ENCODE data around the gene ZDHHC11B.
"Not testable (repeated sequence)": the region's sequence is repeated elsewhere in the genome, so short reads cannot be mapped to it uniquely, and the experiment has no call there.

Gene ZDHHC11B

DNA sequence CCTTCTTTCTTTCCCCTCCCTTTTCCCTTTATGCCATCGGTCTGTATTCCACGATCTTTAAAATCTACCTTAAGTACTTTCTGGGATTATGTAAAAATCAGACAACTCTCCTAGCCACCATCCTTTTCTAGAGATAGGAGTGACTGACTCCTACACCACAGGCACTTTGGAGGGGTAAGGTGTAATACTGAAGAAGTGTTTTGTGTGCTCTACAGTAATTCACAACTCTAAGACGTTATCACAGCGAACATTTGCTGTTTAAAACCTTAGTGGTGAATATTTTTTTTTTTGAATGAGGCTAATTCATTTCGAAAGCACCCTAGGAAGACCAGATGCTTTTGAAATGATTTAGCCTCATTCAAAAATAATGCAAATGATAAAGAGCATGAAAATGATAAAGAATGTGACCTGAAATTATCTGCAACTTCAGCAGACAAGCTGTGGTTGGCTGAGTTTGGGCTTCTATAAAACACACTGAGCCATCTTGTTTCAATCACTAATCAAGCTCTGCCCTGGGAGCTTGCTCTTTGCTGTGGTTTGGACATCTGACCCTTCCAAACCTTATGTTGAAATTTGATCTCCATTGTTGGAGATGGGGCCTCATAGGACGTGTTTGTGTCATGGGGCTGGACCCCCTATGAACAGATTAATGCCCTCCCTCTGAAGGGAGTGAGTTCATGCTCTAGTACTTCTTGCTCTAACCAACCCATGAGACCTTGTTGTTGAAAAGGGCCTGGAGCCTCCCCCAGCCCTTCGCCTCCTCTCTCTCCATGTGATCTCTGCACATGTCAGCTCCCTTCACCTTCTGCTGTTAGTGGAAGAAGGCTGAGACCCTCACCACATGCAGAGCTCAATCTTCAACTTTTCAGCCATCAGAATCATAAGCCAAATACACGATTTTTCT is 70.1 kb downstream of the ZDHHC11B start:
- not testable (repeated sequence) for DNase-seq

DNA sequence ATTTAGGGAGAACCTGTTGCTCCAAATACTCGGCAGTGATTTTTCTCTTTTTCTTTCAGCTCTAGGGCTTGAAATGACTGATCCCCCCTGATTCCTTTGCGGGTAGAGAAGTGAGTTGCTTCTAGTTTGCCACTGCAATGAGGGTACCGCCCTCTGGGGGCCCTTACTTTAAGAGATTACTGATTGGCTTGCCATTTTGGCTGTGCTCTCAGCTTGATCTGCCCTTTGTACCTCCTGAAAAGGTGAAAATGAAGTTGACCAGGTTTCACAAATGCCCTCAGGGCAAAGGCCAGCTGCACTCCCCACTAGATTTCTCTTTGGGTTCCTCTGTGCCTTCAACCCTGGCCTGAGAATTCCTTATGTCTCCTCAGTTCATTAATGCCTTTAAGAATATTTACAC is 70.8 kb downstream of the ZDHHC11B start:
- DNase-seq = not testable (repeated sequence)

DNA sequence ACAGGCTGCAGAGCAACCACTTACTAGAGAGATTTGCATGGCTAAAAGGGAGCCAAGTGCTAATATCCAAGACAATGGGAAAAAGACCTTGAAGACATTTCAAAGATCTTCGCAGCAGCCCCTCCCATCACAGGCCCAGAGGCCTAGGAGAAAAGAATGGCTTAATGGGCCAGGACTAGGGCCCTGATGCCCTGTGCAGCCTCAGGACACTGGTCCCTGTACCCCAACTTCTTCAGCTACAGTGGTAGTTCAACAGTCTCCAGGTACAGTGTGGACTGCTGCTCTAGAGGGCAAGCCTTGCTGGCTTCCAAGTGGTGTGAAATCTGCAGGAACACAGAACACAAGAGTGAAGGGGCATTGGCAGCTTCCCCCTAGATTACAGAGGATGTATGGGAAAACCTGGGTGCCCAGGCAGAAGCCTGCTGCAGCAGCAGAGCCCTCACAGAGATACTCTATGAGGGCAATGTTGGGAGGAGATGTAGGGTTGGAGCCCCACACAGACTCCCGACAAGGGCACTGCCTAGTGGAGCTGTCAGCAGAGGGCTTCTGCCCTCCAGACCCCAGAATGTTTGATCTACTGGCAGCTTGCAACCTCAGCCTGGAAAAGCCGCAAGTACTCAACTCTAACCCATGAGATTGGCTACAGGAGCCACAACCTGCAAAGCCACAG is 75.5 kb downstream of the ZDHHC11B start:
- DNase-seq = not testable (repeated sequence)

DNA sequence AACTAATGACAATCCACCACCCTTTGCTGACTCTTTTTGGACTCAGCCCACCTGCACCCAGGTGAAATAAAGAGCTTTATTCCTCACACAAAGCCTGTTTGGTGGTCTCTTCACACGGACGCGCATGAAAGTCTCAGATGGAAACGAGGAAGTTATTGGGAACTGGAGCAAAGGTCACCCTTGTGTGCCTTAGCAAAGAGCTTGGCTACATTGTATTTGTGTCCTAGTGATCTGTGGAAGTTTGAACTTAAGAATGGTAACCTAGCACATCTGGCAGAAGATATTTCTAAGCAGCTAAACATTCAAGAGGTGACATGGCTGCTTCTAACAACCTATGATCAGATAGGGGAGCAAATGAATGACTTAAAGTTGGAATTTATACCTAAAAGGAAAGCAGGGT is 76.2 kb downstream of the ZDHHC11B start:
- DNase-seq = not testable (repeated sequence)

DNA sequence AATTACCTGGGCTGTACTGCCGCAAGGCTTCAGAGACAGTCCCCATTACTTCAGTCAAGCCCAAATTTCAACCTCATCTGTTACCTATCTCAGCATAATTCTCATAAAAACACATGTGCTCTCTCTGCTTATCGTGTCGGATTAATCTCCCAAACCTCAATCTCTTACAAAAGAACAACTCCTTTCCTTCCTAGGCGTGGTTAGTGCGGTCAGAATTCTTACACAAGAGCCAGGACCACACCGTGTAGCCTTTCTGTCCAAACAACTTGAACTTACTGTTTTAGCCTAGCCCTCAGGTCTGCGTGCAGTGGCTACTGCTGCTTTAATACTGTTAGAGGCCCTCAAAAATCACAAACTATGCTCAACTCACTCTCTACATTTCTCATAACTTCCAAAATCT is 78.4 kb downstream of the ZDHHC11B start:
- not testable (repeated sequence) for DNase-seq

DNA sequence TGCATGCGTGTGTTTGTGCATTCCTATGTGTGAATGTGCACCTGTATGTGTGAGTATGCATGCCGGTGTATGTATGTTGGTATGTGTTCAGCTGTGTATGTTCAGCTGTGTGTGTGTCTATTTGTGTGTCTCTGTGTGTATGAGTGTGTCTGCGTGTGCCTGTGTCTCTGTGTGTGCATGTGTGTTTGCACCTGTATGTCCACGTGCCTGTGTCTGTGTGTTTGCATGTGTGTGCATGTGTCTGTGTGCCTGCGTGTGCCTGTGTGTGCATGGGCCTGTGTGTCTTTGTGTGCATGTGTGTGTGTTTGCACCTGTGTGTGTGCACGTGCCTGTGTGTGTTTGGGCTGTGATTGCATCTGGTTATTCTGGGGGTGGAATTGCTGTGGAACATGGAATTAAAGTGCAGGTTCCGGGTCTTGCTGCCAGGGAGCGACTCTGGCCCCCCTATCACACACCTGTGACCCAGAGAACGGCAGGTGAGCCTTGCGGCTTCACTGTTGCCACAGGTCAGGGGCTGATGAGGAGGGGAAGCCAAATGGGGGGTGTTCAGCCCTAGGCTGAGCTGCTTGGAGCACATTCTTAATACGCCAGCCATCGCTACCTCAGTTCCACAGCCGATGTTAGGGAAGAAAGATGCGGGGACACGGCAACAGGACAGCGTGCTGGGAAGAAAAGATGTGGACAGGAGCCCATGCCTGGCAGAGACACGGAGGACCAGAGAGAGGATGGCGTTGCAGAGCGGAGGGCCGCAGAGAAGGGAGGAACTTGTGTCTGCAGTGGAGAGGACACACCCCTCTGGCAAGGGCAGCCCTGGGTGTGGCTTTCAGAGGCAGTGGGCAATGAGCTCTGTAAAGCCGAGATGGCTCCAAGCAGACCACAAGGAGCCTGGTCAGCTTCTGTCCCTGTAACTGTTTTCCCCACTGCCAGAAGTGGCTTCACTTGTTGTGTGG is 87.5 kb downstream of the ZDHHC11B start:
- not testable (repeated sequence) for DNase-seq

DNA sequence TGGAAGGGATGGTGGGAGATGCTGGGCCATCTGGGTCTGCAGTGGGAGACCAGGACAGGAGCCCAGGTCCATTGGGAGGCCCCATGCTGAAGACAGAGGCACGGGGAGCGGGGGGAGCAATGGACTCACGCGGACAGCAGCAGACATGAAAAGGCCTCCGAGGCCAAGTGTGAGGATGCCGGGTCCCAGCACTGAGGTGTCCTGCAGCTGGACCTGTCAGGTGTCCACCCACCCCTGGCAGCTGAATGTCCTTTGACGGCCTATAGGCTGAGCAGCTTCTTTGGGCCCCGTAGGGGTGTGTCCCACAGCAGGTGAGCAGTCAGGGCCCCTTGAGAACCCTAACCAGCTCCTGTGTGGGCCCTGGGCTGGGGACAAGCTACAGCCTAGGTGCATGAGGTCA is 88.3 kb downstream of the ZDHHC11B start:
- DNase-seq = not testable (repeated sequence)

- not testable (repeated sequence) for DNase-seq
These were observed 89.1 kb downstream of the ZDHHC11B start for GRCh38 chr5:695475-695874.

DNA sequence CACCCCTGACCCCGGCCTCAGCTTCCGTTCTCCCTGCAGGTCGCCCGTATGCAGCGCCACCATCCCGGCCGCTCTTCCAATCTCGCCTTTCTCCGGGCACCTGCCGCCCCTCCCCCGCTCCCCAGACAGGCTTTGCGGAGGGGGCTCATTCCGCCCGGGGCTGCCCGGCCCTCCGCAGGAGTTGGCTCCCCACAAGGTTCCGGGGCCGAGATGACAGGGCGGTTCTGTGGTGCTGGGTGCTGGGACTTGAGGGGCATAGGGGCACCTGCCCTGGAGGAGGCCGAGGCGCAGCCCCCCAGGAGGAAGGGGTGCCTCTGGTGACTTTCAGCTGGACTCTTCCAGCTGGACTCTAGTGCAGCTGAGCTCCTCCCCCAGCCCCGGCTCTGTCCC is 90.5 kb downstream of the ZDHHC11B start:
- not testable (repeated sequence) for DNase-seq

DNA sequence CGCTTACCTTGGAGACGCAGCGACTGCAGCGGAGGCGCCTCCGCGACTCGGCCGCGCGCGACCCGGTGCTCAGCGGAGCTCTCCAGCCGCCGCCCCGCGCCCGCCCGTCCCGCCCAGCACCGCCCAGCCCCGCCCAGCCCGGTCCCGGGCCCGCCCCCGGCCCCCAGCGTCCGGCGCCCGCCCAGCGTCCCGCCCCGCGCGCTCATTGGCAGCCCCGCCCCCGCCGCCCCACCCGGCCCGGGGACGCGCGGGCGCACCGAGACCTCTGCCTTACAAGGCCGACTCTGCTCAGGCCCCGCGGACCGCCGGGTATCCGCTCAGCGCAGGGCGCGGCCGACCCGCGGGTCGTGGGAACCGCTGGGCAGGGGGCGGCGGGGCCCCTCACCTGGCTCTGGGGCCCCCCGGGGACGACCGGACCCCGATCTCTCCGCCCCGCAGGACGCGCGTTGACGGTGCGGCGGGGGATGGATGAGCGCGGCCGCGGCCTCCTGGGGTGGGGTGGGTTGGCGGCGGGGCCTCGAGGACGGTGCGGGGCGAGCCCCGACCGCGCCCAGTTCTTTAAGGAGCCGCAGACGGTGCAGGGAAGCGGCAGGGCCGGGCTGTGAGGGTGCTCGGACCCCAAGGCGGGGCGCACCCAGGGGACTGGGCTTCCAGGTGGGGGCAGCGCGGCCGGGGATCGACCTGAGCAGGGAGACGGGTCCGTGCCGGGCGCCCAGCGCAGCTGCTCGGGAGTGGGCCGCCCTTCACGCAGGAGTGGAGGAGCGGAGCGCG is 91.1 kb downstream of the ZDHHC11B start, which contains the start of gene TPPP:
TSS of gene TPPP (minus strand) at position 82 of the 771 bp plus-strand sequence. CDS start 15,292 bp downstream, outside the sequence.
- DNase-seq = peak; percentile 82

DNA sequence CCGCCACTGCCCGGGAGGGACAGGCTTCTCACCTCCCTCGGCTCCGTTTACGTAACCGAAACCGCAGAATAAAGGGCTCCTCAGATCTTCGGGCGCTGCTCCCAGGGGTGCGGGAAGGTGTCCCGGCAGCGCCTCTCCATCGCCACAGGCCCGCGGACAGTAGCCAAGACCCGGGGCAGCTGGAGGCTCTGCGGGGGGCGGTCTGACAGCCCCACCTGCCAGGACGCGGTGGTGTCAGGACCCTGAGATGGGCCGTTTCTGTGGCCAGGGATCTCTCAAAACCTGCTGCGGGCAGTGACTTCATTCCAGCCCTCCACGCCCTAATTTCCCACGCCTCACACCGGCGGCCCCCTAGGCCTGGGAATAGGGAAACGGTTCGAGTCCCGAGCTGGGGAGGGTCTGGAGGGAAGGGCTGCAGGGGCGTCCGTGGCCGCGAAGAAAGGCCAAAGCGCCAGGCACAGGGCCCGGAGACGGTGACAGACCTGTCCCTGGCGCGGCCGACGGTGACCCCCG is 91.9 kb downstream of the ZDHHC11B start:
- DNase-seq = not testable (repeated sequence)

DNA sequence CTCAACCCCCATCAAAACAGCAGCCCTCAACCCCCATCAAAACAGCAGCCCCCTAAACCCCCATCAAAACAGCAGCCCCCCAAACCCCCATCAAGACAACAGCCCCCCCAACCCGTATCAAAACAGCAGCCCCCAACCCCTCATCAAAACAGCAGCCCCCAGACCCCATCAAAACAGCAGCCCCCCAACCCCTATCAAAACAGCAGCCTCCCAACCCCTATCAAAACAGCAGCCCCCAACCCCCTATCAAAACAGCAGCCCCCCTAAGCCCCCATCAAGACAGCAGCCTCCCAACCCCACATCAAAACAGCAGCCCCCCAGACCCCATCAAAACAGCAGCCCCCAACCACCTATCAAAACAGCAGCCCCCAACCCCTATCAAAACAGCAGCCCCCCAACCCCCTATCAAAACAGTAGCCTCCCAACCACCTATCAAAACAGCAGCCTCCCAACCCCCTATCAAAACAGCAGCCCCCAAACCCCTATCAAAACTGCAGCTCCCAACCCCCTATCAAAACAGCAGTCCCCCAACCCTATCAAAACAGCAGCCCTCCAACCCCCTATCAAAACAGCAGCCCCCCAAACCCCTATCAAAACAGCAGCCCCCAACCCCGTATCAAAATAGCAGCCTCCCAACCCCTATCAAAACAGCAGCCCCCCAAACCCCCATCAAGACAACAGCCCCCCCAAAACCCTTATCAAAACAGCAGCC is 92.6 kb downstream of the ZDHHC11B start:
- DNase-seq = no peak

DNA sequence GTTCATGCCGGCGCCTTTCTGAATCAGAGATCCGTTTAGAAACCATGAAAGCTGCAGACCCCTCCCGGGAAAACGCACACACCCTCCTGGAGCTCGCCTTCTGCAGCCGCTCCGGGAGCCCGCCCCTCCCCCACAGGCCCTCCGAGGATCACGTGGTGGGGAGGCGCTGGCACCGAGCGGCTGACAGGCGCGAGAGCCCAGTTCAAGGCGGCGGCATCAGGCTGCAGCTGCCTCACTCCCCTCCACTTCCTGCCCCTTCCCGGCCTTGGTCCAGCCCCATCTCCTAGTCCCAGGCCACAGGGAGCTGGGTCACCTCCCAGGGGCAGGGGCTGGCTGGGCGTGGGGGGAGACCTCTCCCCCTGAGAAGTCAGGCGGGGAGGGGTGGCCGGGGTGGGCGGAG is 93.5 kb downstream of the ZDHHC11B start:
- not testable (repeated sequence) for DNase-seq

- DNase-seq = not testable (repeated sequence)
These were observed 94.2 kb downstream of the ZDHHC11B start for GRCh38 chr5:690293-690692.

DNA sequence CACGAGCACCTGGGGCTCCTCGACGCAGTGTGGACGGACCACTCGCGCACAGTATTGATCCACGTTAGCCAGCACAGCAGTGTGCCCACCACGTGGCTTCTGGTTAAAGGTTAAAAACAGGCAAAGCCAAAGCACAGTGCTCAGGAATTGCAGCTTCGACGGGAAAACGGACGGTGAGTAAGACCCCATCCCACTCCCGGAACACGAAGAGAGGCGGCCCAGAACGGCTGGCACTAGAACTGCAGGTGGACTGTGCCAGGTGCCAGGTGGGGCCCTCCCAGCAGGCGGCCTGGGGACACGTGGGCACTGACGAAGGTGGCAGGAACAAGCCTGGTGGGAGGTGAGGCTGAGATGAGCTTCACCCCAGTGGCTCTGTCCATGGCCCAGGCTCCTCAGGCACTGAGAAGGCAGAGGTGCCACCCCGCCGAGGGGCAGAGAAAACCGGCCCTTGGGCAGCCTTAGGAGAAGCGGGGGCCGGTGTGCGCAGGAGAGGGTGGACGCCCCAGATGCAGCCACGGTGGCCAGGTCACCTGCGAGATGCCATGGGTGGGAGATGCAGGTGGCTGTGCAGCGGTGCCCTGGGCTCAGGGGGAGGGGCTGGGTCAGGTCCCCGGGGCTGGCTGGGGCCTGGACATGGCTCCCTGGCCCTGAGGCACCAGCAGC is 96.0 kb downstream of the ZDHHC11B start:
- not testable (repeated sequence) for DNase-seq

GRCh38 chr5:686936-687335 is 97.6 kb downstream of the ZDHHC11B start:
- not testable (repeated sequence) for DNase-seq

GRCh38 chr5:686172-686523 is 98.4 kb downstream of the ZDHHC11B start:
- DNase-seq = not testable (repeated sequence)

DNA sequence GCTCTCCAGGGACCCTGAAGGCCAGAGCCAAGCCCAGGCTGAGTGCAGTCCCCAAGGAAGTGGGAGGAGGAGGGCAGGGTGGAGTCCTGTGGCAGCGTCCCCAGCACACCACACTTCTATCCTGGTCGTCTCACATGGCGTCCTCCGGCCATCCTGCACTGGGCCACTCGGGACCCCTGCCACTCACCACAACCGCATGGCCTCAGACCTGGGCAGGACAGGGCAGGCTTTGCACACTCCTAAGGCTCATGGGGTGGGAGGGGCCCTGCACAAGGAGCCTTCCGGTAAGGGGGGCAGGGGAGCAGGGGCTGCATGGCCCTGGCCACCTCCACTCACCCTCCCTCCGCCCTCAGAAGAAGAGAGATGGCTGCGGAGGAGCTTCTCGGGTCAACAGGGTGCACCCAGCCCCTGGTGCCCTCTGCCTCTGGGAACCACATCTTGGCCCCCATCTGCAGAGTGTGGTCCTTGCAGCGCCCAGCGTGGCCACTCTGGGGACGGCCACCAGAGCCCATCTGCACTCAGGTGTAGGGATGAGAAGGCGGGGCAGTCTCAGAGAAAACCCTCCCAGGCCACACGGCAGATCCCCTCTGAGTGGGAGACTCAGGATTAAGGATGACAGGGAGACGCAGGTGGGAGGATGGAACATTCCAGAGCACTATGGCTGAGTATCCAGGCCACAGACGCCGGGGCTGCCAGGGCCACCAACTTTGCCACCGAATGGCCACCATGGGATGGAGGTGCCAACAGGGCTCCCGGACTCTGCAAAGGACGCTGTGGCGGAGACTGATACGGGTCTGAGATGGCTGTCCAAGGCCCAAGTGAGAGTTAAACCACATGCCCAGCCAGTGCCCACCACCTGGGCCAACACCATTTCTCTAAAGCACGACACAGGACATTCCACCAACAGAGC is 99.0 kb downstream of the ZDHHC11B start:
- no peak for DNase-seq

- DNase-seq = no peak
These were observed 99.7 kb downstream of the ZDHHC11B start for GRCh38 chr5:684751-685216.

Measured in T-helper 9 cell (primary cell).